DND-41 (cell line): Measurements from ENCODE around the gene PLEKHG2.

Experiments
- ATAC-seq: fragments of 200-7000 bp; cut with Tn5 transposase; 3 replicates; pipeline ENCODE4 v1.9.1; 2021; ENCODE audit warnings: low read depth; ENCODE audit not compliant: insufficient read depth
- DNase-seq: peaks from one replicate; pipeline ENCODE4 v3.0.0-alpha.2; 2020
- H2AFZ ChIP-seq: 2 replicates; pipeline ENCODE4 v1.6.0; 2012; ENCODE audit warnings: low read depth, low read length
- H3K27ac ChIP-seq: 2 replicates; pipeline ENCODE4 v1.5.1; 2012; ENCODE audit warnings: low read length, inconsistent platforms
- H3K27me3 ChIP-seq: fragments of 200-600 bp; sonication (generic); 2 replicates; pipeline ENCODE4 v1.6.0; 2012; ENCODE audit warnings: low read length, mild to moderate bottlenecking, inconsistent platforms; ENCODE audit not compliant: insufficient read depth, poor library complexity
- H3K36me3 ChIP-seq: 2 replicates; pipeline ENCODE4 v1.5.1; 2012; ENCODE audit warnings: low read length, inconsistent platforms; ENCODE audit not compliant: insufficient read depth
- H3K4me1 ChIP-seq: 2 replicates; pipeline ENCODE4 v1.5.1; 2012; ENCODE audit warnings: mild to moderate bottlenecking, low read length; ENCODE audit not compliant: insufficient read depth
- H3K4me2 ChIP-seq: 2 replicates; pipeline ENCODE4 v1.6.0; 2012; ENCODE audit warnings: mild to moderate bottlenecking, moderate library complexity, low read length, inconsistent platforms; ENCODE audit not compliant: insufficient read depth
- H3K4me3 ChIP-seq, 2 experiments: fragments of 200-600 bp in 1 of 2; shearing (Covaris generic) in 1 of 2; 2 replicates each; pipeline ENCODE4 v1.5.1; 2012 to 2016; ENCODE audit warnings: inconsistent platforms in 2 of 2, low read length in 2 of 2, mild to moderate bottlenecking in 2 of 2, low read depth in 1 of 2, moderate library complexity in 1 of 2
- H3K79me2 ChIP-seq: 2 replicates; pipeline ENCODE4 v1.6.0; 2012; ENCODE audit warnings: low read length, inconsistent platforms; ENCODE audit not compliant: insufficient read depth
- H3K9ac ChIP-seq: 2 replicates; pipeline ENCODE4 v1.6.0; 2012; ENCODE audit warnings: low read depth, mild to moderate bottlenecking, inconsistent platforms, low read length, moderate library complexity
- H3K9me3 ChIP-seq: 2 replicates; pipeline ENCODE4 v1.5.1; 2012; ENCODE audit warnings: low read length, moderate library complexity, mild to moderate bottlenecking, inconsistent platforms; ENCODE audit not compliant: insufficient read depth, severe bottlenecking
- H4K20me1 ChIP-seq: 2 replicates; pipeline ENCODE4 v1.6.0; 2012; ENCODE audit warnings: low read length; ENCODE audit not compliant: insufficient read depth
- EZH2 ChIP-seq: IDR thresholded peaks from 3 replicates; pipeline ENCODE4 v1.6.1; 2012; ENCODE audit warnings: borderline replicate concordance, low read depth, mild to moderate bottlenecking, moderate library complexity, low read length, inconsistent platforms; ENCODE audit not compliant: severe bottlenecking
- TF ChIP-seq, protein P1 (sequence below): IDR thresholded peaks from 2 replicates; pipeline ENCODE4 v1.5.1; 2012; ENCODE audit warnings: borderline replicate concordance, low read length, moderate library complexity, mild to moderate bottlenecking; ENCODE audit not compliant: poor library complexity, severe bottlenecking; ENCODE audit errors: extremely low read depth

Gene PLEKHG2

DNA sequence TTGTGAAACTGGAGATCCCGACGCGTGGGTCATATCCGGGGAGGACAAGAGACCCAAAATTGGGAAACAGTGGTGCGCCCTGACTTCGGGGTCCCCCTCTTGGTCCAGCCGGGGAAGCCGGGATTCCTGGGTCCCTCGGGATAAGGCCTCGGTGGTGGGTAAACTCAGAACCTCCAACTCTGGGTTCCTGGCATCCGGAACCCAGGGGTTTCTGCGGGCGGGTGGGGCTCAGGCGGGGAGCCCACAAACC is 5.1 kb upstream of the PLEKHG2 start:
- Histone ChIP-seq H3K9ac (peak overlapping the region; percentile 92), H4K20me1 (peaks cover 14% of the 10 kb centered on the region; the same call in 1 of the 2 replicates), H3K79me2 (peaks cover 20% of the 10 kb centered on the region), H3K27me3 (no peaks in the 10 kb centered on the region), H3K36me3 (peaks cover 12% of the 10 kb centered on the region), H3K27ac (peak overlapping the region; percentile 88), H2AFZ (peak overlapping the region; percentile 65), H3K4me2 (peak overlapping the region; percentile 74), H3K9me3 (no peaks in the 10 kb centered on the region), H3K4me3 (peak overlapping the region; percentile 68 to 77; a peak in 3 of 4 replicates), H3K4me1 (peaks cover 67% of the 10 kb centered on the region)
- ATAC-seq (no peak), DNase-seq (no peak)
- no peak for TF ChIP-seq EZH2
- TF ChIP-seq, protein P1, sequence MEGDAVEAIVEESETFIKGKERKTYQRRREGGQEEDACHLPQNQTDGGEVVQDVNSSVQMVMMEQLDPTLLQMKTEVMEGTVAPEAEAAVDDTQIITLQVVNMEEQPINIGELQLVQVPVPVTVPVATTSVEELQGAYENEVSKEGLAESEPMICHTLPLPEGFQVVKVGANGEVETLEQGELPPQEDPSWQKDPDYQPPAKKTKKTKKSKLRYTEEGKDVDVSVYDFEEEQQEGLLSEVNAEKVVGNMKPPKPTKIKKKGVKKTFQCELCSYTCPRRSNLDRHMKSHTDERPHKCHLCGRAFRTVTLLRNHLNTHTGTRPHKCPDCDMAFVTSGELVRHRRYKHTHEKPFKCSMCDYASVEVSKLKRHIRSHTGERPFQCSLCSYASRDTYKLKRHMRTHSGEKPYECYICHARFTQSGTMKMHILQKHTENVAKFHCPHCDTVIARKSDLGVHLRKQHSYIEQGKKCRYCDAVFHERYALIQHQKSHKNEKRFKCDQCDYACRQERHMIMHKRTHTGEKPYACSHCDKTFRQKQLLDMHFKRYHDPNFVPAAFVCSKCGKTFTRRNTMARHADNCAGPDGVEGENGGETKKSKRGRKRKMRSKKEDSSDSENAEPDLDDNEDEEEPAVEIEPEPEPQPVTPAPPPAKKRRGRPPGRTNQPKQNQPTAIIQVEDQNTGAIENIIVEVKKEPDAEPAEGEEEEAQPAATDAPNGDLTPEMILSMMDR, result no peak

DNA sequence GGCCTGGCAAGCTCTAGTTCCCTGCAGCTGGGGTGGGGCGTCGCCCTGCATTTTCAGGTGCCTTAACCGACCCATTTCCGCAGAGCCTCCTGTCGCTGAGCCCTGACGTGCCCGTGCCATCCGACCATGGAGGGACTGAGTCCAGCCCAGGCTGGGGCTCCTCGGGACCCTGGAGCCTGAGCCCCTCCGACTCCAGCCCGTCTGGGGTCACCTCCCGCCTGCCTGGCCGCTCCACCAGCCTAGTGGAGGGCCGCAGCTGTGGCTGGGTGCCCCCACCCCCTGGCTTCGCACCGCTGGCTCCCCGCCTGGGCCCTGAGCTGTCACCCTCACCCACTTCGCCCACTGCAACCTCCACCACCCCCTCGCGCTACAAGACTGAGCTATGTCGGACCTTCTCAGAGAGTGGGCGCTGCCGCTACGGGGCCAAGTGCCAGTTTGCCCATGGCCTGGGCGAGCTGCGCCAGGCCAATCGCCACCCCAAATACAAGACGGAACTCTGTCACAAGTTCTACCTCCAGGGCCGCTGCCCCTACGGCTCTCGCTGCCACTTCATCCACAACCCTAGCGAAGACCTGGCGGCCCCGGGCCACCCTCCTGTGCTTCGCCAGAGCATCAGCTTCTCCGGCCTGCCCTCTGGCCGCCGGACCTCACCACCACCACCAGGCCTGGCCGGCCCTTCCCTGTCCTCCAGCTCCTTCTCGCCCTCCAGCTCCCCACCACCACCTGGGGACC is 4.6 kb upstream of the PLEKHG2 start:
- Histone ChIP-seq H3K9me3 (no peaks in the 10 kb centered on the region), H3K9ac (peak overlapping the region; percentile 92), H3K27me3 (no peaks in the 10 kb centered on the region), H3K36me3 (peaks cover 12% of the 10 kb centered on the region), H3K4me3 (peak overlapping the region; percentile 68 to 77; a peak in 3 of 4 replicates), H3K27ac (peak overlapping the region; percentile 88), H3K4me1 (peaks cover 63% of the 10 kb centered on the region), H4K20me1 (peaks cover 14% of the 10 kb centered on the region; the same call in 1 of the 2 replicates), H2AFZ (no peak overlapping the region), H3K4me2 (peak overlapping the region; percentile 74), H3K79me2 (peaks cover 21% of the 10 kb centered on the region)
- 0 out of 3 replicates have a peak, but pooled peaks have one; percentile 5 for ATAC-seq
- TF ChIP-seq, protein P1, result no peak
- no peak for TF ChIP-seq EZH2
- peak; percentile 73 for DNase-seq

DNA sequence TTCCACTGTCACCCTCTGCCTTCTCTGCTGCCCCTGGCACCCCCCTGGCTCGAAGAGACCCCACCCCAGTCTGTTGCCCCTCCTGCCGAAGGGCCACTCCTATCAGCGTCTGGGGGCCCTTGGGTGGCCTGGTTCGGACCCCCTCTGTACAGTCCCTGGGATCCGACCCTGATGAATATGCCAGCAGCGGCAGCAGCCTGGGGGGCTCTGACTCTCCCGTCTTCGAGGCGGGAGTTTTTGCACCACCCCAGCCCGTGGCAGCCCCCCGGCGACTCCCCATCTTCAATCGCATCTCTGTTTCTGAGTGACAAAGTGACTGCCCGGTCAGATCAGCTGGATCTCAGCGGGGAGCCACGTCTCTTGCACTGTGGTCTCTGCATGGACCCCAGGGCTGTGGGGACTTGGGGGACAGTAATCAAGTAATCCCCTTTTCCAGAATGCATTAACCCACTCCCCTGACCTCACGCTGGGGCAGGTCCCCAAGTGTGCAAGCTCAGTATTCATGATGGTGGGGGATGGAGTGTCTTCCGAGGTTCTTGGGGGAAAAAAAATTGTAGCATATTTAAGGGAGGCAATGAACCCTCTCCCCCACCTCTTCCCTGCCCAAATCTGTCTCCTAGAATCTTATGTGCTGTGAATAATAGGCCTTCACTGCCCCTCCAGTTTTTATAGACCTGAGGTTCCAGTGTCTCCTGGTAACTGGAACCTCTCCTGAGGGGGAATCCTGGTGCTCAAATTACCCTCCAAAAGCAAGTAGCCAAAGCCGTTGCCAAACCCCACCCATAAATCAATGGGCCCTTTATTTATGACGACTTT is 3.9 kb upstream of the PLEKHG2 start:
- Histone ChIP-seq H3K27ac (peak overlapping the region; percentile 88), H3K79me2 (peaks cover 29% of the 10 kb centered on the region), H3K36me3 (peaks cover 12% of the 10 kb centered on the region), H3K4me1 (peaks cover 62% of the 10 kb centered on the region), H3K9ac (peak overlapping the region; percentile 92), H2AFZ (no peak overlapping the region), H3K9me3 (no peaks in the 10 kb centered on the region), H3K27me3 (no peaks in the 10 kb centered on the region), H3K4me2 (peak overlapping the region; percentile 74), H3K4me3 (peak overlapping the region in 1 of 2 experiments; percentile 68; a peak in 2 of 4 replicates), H4K20me1 (peaks cover 14% of the 10 kb centered on the region; the same call in 1 of the 2 replicates)
- DNase-seq, result no peak
- TF ChIP-seq, protein P1, result no peak
- no peak for TF ChIP-seq EZH2
- ATAC-seq, result no peak
